ENCODE measurements around the gene DCXR. TPM values are rescaled to one million over a fixed set of nuclear protein-coding genes. Genes with fewer than 3 reads are reported as not detected.

DCXR gene
- total RNA-seq, 1 experiment from 2014 or later: 135 TPM

DNA sequence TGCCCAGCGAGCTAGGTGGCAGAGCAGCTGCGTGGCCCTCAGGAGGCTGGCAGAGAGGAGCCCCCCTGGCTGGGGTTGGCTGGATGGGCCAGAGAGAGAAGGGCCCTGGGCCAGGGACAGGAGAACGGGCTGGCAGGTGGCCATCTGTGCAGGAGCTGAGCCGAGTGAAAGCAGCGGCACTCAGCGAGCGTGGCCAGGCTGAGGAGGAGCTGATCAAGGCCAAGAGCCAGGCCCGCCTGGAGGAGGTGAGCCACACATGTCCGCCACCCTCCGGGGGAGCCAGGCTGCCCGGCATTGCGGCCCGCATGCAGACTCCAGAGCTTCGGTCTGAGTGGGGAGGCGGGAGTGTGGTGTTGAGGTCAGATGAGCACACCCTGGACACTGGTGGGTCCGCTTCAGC, 8.1 kb downstream of the DCXR start:
- POLR2A ChIA-PET (ENCODE audit: unreplicated experiment): no interaction called here
- Histone ChIP-seq H3K27me3 (ENCODE audit: low read length) (no peaks in the 10 kb centered on the region), H4K20me1 (ENCODE audit: low read length) (no peaks in the 10 kb centered on the region), H3K9me3 (ENCODE audit: low read length) (no peaks in the 10 kb centered on the region), H3K36me3 (ENCODE audit: low read depth, low read length) (no peaks in the 10 kb centered on the region), H3K9ac (ENCODE audit: low read length) (no peak overlapping the region), H3K27ac (ENCODE audit: low read length) (no peak overlapping the region), H2AFZ (ENCODE audit: low read length) (no peak overlapping the region), H3F3A (ENCODE audit: low read length, unreplicated experiment) (no peaks in the 10 kb centered on the region), H3K4me3 (ENCODE audit: low read length) (no peak overlapping the region), H3K79me2 (ENCODE audit: low read length) (peaks cover 5% of the 10 kb centered on the region), H3K4me2 (ENCODE audit: low read length) (no peak overlapping the region), H3K9me2 (replicated peaks; ENCODE audit: low read length) (no peaks in the 10 kb centered on the region), H3K4me1 (ENCODE audit: insufficient read depth, low read length) (peaks cover 11% of the 10 kb centered on the region; the same call in 1 of the 2 replicates)
- BruUV-seq (replicated peaks): no TSS peak
- TF ChIP-seq EZH2 (IDR thresholded peaks at IDR 0.05; ENCODE audit: low read length, unreplicated experiment): no peak
- TF ChIP-seq, protein P1, sequence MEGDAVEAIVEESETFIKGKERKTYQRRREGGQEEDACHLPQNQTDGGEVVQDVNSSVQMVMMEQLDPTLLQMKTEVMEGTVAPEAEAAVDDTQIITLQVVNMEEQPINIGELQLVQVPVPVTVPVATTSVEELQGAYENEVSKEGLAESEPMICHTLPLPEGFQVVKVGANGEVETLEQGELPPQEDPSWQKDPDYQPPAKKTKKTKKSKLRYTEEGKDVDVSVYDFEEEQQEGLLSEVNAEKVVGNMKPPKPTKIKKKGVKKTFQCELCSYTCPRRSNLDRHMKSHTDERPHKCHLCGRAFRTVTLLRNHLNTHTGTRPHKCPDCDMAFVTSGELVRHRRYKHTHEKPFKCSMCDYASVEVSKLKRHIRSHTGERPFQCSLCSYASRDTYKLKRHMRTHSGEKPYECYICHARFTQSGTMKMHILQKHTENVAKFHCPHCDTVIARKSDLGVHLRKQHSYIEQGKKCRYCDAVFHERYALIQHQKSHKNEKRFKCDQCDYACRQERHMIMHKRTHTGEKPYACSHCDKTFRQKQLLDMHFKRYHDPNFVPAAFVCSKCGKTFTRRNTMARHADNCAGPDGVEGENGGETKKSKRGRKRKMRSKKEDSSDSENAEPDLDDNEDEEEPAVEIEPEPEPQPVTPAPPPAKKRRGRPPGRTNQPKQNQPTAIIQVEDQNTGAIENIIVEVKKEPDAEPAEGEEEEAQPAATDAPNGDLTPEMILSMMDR (conservative IDR thresholded peaks at IDR 0.05; ENCODE audit: low read depth, low read length): no peak
- TF ChIP-seq EZH2phosphoT487 (IDR thresholded peaks at IDR 0.05; ENCODE audit: borderline replicate concordance, low read length): no peak
- intact Hi-C loops (cut with micrococcal nuclease): no loop called here
- CTCF ChIA-PET: interaction anchor here (0.6 kb wide), 1 partner anchor 8 kb away, joined by 3 read pairs; the partner anchor contains the start of gene DCXR
- ATAC-seq (no peak), DNase-seq (no peak)

DNA sequence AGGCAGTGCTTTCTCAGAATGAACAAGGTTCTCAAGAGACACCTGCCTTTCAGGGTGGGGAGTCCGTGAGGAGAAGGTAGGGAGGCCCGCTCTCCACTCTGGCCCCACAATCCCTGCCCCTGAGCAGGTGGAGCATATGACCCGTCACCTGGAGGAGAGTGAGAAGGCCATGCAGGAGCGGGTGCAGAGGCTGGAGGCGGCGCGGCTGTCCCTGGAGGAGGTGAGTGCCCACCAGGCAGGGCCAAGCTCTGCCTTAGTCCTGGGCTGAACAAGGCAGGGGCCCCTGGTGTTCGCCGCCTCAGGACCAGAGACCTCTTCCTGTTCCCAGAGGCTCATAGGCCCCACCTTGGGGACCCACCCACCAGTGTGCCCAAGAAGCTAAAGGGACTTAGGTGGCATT, 8.5 kb downstream of the DCXR start:
- Histone ChIP-seq H3K27ac (ENCODE audit: low read length) (no peak overlapping the region), H3K36me3 (ENCODE audit: low read depth, low read length) (no peaks in the 10 kb centered on the region)

DNA sequence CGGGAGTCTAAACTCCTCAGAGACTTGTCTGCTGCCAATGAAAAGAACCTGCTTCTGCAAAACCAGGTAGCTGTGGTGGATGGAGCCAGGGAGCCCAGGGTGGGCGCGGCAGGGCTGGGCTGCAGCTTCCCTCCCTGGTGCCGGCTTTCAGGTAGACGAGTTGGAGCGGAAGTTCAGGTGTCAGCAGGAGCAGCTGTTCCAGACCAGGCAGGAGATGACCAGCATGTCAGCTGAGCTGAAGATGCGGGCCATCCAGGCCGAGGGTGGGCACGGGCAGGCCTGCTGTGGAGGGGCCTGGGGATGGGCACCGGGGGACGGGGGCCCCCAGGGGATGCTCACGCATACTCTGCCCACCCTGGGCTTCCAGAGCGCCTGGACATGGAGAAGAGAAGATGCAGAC, 9.3 kb downstream of the DCXR start:
- Histone ChIP-seq H3K9ac (ENCODE audit: low read length) (no peak overlapping the region), H3K36me3 (ENCODE audit: low read depth, low read length) (no peaks in the 10 kb centered on the region), H3K79me2 (ENCODE audit: low read length) (peaks cover 14% of the 10 kb centered on the region), H3K27ac (ENCODE audit: low read length) (no peak overlapping the region), H4K20me1 (ENCODE audit: low read length) (no peaks in the 10 kb centered on the region), H3K9me3 (ENCODE audit: low read length) (no peaks in the 10 kb centered on the region), H3K9me2 (replicated peaks; ENCODE audit: low read length) (no peaks in the 10 kb centered on the region), H3K27me3 (ENCODE audit: low read length) (no peaks in the 10 kb centered on the region), H3K4me3 (ENCODE audit: low read length) (no peak overlapping the region), H3F3A (ENCODE audit: low read length, unreplicated experiment) (no peaks in the 10 kb centered on the region), H3K4me2 (ENCODE audit: low read length) (no peak overlapping the region), H3K4me1 (ENCODE audit: insufficient read depth, low read length) (peaks cover 16% of the 10 kb centered on the region; the same call in 1 of the 2 replicates), H2AFZ (ENCODE audit: low read length) (no peak overlapping the region)
- no peak for ATAC-seq
- POLR2A ChIA-PET (ENCODE audit: unreplicated experiment): no interaction called here
- no peak for DNase-seq
- CTCF ChIA-PET: no interaction called here
- no TSS peak for BruUV-seq (replicated peaks)
- no peak for TF ChIP-seq EZH2phosphoT487 (IDR thresholded peaks at IDR 0.05; ENCODE audit: borderline replicate concordance, low read length)
- TF ChIP-seq, protein P1 (conservative IDR thresholded peaks at IDR 0.05; ENCODE audit: low read depth, low read length): no peak
- TF ChIP-seq EZH2 (IDR thresholded peaks at IDR 0.05; ENCODE audit: low read length, unreplicated experiment): no peak
- intact Hi-C loops (cut with micrococcal nuclease): no loop called here

More for the DNA sequence above, 8.5 kb downstream of the DCXR start:
- no peaks in the 10 kb centered on the region for H3K9me2 ChIP-seq (replicated peaks; ENCODE audit: low read length)
- no peaks in the 10 kb centered on the region for H3K9me3 ChIP-seq (ENCODE audit: low read length)
- H4K20me1 ChIP-seq (ENCODE audit: low read length): no peaks in the 10 kb centered on the region
- H3K9ac ChIP-seq (ENCODE audit: low read length): no peak overlapping the region
- intact Hi-C loops (cut with micrococcal nuclease): no loop called here
- peaks cover 9% of the 10 kb centered on the region for H3K79me2 ChIP-seq (ENCODE audit: low read length)
- no peak overlapping the region for H3K4me3 ChIP-seq (ENCODE audit: low read length)
- POLR2A ChIA-PET (ENCODE audit: unreplicated experiment): no interaction called here
- no peaks in the 10 kb centered on the region for H3K27me3 ChIP-seq (ENCODE audit: low read length)
- H3K4me1 ChIP-seq (ENCODE audit: insufficient read depth, low read length): peaks cover 15% of the 10 kb centered on the region; the same call in 1 of the 2 replicates
- BruUV-seq (replicated peaks): no TSS peak
- CTCF ChIA-PET: no interaction called here
- H2AFZ ChIP-seq (ENCODE audit: low read length): no peak overlapping the region
- DNase-seq: no peak
- TF ChIP-seq EZH2phosphoT487 (IDR thresholded peaks at IDR 0.05; ENCODE audit: borderline replicate concordance, low read length) (no peak), EZH2 (IDR thresholded peaks at IDR 0.05; ENCODE audit: low read length, unreplicated experiment) (no peak)
- TF ChIP-seq, protein P1 (conservative IDR thresholded peaks at IDR 0.05; ENCODE audit: low read depth, low read length): no peak
- ATAC-seq: no peak
- no peak overlapping the region for H3K4me2 ChIP-seq (ENCODE audit: low read length)
- H3F3A ChIP-seq (ENCODE audit: low read length, unreplicated experiment): no peaks in the 10 kb centered on the region

All from PC-3 (cell line).